GM23338 (cell line): ENCODE measurements around the gene ABHD17B. TPM values are rescaled to one million over a fixed set of nuclear protein-coding genes. Genes with fewer than 3 reads are reported as not detected.

Source experiments
- ATAC-seq: fragments of 200-7000 bp; cut with Tn5 transposase; 3 replicates; pipeline ENCODE4 v1.9.1; 2020
- DNase-seq: peaks from one replicate; pipeline ENCODE4 v3.0.0-alpha.2; 2015; ENCODE audit warnings: low spot score
- H2AFZ ChIP-seq: fragments of 200-600 bp; sonication (generic); 2 replicates; pipeline ENCODE4 v1.8.0; 2016; ENCODE audit warnings: antibody characterized with exemption, mild to moderate bottlenecking, moderate library complexity
- H3F3A ChIP-seq: fragments of 200-600 bp; sonication (generic); replicated peaks from 2 replicates; pipeline ENCODE4 v1.8.0; 2017; ENCODE audit warnings: antibody characterized with exemption, mixed run types, low read depth
- H3K27ac ChIP-seq: fragments of 200-600 bp; sonication (generic); 2 replicates; pipeline ENCODE4 v1.6.1; 2016; ENCODE audit warnings: low read depth
- H3K27me3 ChIP-seq: fragments of 200-600 bp; sonication (generic); 2 replicates; pipeline ENCODE4 v1.8.0; 2016; ENCODE audit warnings: mild to moderate bottlenecking, mixed run types, moderate library complexity; ENCODE audit not compliant: insufficient read depth
- H3K36me3 ChIP-seq: fragments of 200-600 bp; sonication (generic); 2 replicates; pipeline ENCODE4 v1.8.0; 2016; ENCODE audit warnings: mild to moderate bottlenecking; ENCODE audit not compliant: insufficient read depth
- H3K4me1 ChIP-seq: fragments of 200-600 bp; sonication (generic); 2 replicates; pipeline ENCODE4 v1.8.0; 2016; ENCODE audit warnings: mild to moderate bottlenecking, moderate library complexity; ENCODE audit not compliant: insufficient read depth
- H3K4me2 ChIP-seq: fragments of 200-600 bp; sonication (generic); 2 replicates; pipeline ENCODE4 v1.7.1; 2017; ENCODE audit warnings: mixed run types
- H3K4me3 ChIP-seq: fragments of 200-600 bp; sonication (generic); 2 replicates; pipeline ENCODE4 v1.6.1; 2016; ENCODE audit warnings: mixed run types
- H3K79me2 ChIP-seq: fragments of 200-600 bp; sonication (generic); replicated peaks from 2 replicates; pipeline ENCODE4 v1.8.0; 2017; ENCODE audit warnings: mild to moderate bottlenecking; ENCODE audit not compliant: insufficient read depth
- H3K9me2 ChIP-seq: fragments of 200-600 bp; sonication (generic); 2 replicates; pipeline ENCODE4 v1.8.0; 2017; ENCODE audit not compliant: insufficient read depth
- H4K20me1 ChIP-seq: fragments of 200-600 bp; sonication (generic); replicated peaks from 2 replicates; pipeline ENCODE4 v1.8.0; 2017; ENCODE audit warnings: mild to moderate bottlenecking; ENCODE audit not compliant: insufficient read depth
- H3K27ac Mint-ChIP-seq: 2 replicates; pipeline ENCODE4 v1.8.0; 2020; ENCODE audit warnings: inconsistent platforms, mild to moderate bottlenecking, moderate library complexity, mixed read lengths
- H3K27me3 Mint-ChIP-seq: 3 replicates; pipeline ENCODE4 v1.8.0; 2022; ENCODE audit warnings: low read depth, mild to moderate bottlenecking, moderate library complexity, mixed read lengths, inconsistent platforms; ENCODE audit not compliant: insufficient read depth, poor library complexity
- H3K36me3 Mint-ChIP-seq: 3 replicates; pipeline ENCODE4 v1.8.0; 2021; ENCODE audit warnings: low read depth, mild to moderate bottlenecking, inconsistent platforms, moderate library complexity, mixed read lengths
- H3K4me1 Mint-ChIP-seq: 3 replicates; pipeline ENCODE4 v1.8.0; 2020; ENCODE audit warnings: mild to moderate bottlenecking, inconsistent platforms, mixed read lengths
- H3K4me3 Mint-ChIP-seq: 3 replicates; pipeline ENCODE4 v1.8.0; 2021; ENCODE audit warnings: moderate library complexity, mild to moderate bottlenecking, inconsistent platforms, mixed read lengths
- H3K9me3 Mint-ChIP-seq: 3 replicates; pipeline ENCODE4 v1.8.0; 2020; ENCODE audit warnings: moderate library complexity, mild to moderate bottlenecking, inconsistent platforms, mixed read lengths
- CREB1 ChIP-seq: fragments of 250-450 bp; sonication (Bioruptor Pico); IDR thresholded peaks from 2 replicates; pipeline ENCODE4 v1.5.0; 2020; ENCODE audit warnings: low read depth, mild to moderate bottlenecking, moderate library complexity
- EZH2 ChIP-seq: fragments of 200-600 bp; sonication (generic); IDR thresholded peaks from one replicate; pipeline ENCODE4 v1.8.0; 2017; ENCODE audit warnings: antibody characterized with exemption, mild to moderate bottlenecking, low read depth; ENCODE audit not compliant: unreplicated experiment
- EZH2phosphoT487 ChIP-seq: fragments of 200-600 bp; sonication (generic); IDR thresholded peaks from one replicate; pipeline ENCODE4 v1.8.1; 2018; ENCODE audit warnings: antibody characterized with exemption; ENCODE audit not compliant: unreplicated experiment
- JUNB ChIP-seq: IDR thresholded peaks from one replicate; pipeline ENCODE4 v1.6.1; 2016; ENCODE audit warnings: antibody characterized with exemption; ENCODE audit not compliant: unreplicated experiment
- POLR2AphosphoS5 ChIP-seq: IDR thresholded peaks from 2 replicates; pipeline ENCODE4 v1.6.1; 2016; ENCODE audit warnings: antibody characterized with exemption, low read depth
- STAT1 ChIP-seq: IDR thresholded peaks from one replicate; pipeline ENCODE4 v1.6.1; 2016; ENCODE audit warnings: antibody characterized with exemption; ENCODE audit not compliant: unreplicated experiment
- ZNF114 ChIP-seq: fragments of 250-450 bp; sonication (Bioruptor Pico); IDR thresholded peaks from 2 replicates; pipeline ENCODE4 v1.5.0; 2020; ENCODE audit warnings: mild to moderate bottlenecking, moderate library complexity
- ZNF331 ChIP-seq: fragments of 250-450 bp; sonication (Bioruptor Pico); IDR thresholded peaks from 2 replicates; pipeline ENCODE4 v1.5.0; 2020; ENCODE audit warnings: low read depth, mild to moderate bottlenecking, moderate library complexity
- polyA plus RNA-seq: library from polyadenylated mRNA; unstranded; fragments of >200 nt; fragmentation: Nextera tagmentation; extraction: Ambion mirVana; gene quantifications from 2 replicates; pipeline ENCODE4 v1.2.1, GENCODE V29; 2016
- total RNA-seq: library from RNA; depleted of rRNA; stranded (reverse); fragments of >200 nt; shearing (Covaris generic); gene quantifications from 2 replicates; pipeline ENCODE4 v1.2.3, GENCODE V29; 2014
- TF ChIP-seq, protein P1 (sequence below): IDR thresholded peaks from 2 replicates; pipeline ENCODE4 v1.6.1; 2016; ENCODE audit warnings: antibody characterized with exemption
- TF ChIP-seq, protein P2 (sequence below), 2 experiments: fragments of 200-600 bp in 1 of 2; sonication (generic) in 1 of 2; conservative IDR thresholded peaks; 2 replicates each; pipeline versions ENCODE4 v1.5.1 to v1.6.1; 2016 to 2017; ENCODE audit warnings: antibody characterized with exemption in 2 of 2, low read depth in 2 of 2, mild to moderate bottlenecking in 2 of 2, moderate library complexity in 1 of 2
- TF ChIP-seq, protein P3 (sequence below): IDR thresholded peaks from one replicate; pipeline ENCODE4 v1.6.1; 2018; ENCODE audit warnings: antibody characterized with exemption; ENCODE audit not compliant: unreplicated experiment
- TF ChIP-seq, protein P4 (sequence below): fragments of 250-450 bp; sonication (Bioruptor Pico); IDR thresholded peaks from 2 replicates; pipeline ENCODE4 v1.5.0; 2020; ENCODE audit warnings: mild to moderate bottlenecking, moderate library complexity

ABHD17B gene
- total and polyA plus RNA-seq, 2 experiments from 2014 or later, result 32.2 to 112 TPM

DNA sequence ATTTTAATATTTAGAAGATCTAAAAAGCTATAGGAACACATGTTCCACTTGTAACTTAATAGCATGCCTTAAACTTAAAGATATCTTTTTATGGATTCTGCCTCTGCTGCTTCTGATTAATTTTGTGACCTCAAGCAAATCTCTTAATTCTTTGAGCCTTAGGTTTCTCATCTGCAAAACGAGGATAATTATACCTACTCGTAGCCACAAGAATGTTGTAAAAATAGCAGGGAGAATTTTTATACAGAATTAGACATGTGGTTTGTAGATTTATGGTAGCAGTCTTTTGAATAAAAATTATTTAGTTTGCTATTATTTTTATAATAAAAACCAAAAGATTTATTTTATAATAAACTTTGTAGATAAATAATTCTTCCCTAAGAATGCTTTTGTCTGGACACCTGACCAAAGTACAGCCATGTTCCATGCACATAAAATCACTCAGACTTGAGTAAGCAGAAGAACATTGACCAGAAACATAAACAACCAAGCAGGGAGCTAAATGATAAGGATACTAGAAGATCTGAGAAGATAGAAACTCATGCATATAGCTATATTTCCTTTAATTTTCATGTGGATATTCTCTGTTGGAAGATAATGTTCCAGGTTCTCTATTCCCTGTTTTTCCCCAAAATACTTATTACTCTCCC is 18.9 kb upstream of the ABHD17B start (continued):
- TF ChIP-seq, protein P1, sequence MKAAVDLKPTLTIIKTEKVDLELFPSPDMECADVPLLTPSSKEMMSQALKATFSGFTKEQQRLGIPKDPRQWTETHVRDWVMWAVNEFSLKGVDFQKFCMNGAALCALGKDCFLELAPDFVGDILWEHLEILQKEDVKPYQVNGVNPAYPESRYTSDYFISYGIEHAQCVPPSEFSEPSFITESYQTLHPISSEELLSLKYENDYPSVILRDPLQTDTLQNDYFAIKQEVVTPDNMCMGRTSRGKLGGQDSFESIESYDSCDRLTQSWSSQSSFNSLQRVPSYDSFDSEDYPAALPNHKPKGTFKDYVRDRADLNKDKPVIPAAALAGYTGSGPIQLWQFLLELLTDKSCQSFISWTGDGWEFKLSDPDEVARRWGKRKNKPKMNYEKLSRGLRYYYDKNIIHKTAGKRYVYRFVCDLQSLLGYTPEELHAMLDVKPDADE, result no peak
- TF ChIP-seq ZNF114 (CRISPR knock-in tag) (no peak), STAT1 (no peak), ZNF331 (CRISPR knock-in tag) (no peak), CREB1 (no peak), EZH2phosphoT487 (no peak), EZH2 (no peak), POLR2AphosphoS5 (no peak)
- TF ChIP-seq, protein P2, sequence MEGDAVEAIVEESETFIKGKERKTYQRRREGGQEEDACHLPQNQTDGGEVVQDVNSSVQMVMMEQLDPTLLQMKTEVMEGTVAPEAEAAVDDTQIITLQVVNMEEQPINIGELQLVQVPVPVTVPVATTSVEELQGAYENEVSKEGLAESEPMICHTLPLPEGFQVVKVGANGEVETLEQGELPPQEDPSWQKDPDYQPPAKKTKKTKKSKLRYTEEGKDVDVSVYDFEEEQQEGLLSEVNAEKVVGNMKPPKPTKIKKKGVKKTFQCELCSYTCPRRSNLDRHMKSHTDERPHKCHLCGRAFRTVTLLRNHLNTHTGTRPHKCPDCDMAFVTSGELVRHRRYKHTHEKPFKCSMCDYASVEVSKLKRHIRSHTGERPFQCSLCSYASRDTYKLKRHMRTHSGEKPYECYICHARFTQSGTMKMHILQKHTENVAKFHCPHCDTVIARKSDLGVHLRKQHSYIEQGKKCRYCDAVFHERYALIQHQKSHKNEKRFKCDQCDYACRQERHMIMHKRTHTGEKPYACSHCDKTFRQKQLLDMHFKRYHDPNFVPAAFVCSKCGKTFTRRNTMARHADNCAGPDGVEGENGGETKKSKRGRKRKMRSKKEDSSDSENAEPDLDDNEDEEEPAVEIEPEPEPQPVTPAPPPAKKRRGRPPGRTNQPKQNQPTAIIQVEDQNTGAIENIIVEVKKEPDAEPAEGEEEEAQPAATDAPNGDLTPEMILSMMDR (conservative IDR thresholded peaks at IDR 0.05; ENCODE audit: low read depth in 2 of 2), result no peak
- TF ChIP-seq, protein P3, sequence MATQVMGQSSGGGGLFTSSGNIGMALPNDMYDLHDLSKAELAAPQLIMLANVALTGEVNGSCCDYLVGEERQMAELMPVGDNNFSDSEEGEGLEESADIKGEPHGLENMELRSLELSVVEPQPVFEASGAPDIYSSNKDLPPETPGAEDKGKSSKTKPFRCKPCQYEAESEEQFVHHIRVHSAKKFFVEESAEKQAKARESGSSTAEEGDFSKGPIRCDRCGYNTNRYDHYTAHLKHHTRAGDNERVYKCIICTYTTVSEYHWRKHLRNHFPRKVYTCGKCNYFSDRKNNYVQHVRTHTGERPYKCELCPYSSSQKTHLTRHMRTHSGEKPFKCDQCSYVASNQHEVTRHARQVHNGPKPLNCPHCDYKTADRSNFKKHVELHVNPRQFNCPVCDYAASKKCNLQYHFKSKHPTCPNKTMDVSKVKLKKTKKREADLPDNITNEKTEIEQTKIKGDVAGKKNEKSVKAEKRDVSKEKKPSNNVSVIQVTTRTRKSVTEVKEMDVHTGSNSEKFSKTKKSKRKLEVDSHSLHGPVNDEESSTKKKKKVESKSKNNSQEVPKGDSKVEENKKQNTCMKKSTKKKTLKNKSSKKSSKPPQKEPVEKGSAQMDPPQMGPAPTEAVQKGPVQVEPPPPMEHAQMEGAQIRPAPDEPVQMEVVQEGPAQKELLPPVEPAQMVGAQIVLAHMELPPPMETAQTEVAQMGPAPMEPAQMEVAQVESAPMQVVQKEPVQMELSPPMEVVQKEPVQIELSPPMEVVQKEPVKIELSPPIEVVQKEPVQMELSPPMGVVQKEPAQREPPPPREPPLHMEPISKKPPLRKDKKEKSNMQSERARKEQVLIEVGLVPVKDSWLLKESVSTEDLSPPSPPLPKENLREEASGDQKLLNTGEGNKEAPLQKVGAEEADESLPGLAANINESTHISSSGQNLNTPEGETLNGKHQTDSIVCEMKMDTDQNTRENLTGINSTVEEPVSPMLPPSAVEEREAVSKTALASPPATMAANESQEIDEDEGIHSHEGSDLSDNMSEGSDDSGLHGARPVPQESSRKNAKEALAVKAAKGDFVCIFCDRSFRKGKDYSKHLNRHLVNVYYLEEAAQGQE, result no peak

DNA sequence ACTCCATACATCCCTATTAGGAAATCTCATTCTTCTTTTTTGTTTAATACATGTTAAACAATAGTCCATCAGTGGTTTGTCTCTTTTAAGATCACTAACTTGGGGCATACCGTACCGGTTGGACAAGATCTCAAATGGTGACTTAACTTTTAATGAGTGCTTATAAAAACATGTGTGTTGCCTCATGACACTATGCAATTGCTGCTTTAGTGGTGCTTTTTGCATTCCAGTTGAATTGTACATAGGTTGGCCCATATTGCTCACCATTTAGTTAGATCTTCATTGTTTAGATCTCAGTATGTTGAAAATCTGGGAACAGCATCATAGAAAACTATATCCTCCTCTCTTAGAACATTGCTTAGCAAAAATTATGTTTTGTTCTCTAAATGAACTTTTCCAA is 18.2 kb upstream of the ABHD17B start:
- TF ChIP-seq EZH2 (no peak), EZH2phosphoT487 (no peak), STAT1 (no peak), JUNB (no peak), ZNF114 (CRISPR knock-in tag) (no peak)
- TF ChIP-seq, protein P4, sequence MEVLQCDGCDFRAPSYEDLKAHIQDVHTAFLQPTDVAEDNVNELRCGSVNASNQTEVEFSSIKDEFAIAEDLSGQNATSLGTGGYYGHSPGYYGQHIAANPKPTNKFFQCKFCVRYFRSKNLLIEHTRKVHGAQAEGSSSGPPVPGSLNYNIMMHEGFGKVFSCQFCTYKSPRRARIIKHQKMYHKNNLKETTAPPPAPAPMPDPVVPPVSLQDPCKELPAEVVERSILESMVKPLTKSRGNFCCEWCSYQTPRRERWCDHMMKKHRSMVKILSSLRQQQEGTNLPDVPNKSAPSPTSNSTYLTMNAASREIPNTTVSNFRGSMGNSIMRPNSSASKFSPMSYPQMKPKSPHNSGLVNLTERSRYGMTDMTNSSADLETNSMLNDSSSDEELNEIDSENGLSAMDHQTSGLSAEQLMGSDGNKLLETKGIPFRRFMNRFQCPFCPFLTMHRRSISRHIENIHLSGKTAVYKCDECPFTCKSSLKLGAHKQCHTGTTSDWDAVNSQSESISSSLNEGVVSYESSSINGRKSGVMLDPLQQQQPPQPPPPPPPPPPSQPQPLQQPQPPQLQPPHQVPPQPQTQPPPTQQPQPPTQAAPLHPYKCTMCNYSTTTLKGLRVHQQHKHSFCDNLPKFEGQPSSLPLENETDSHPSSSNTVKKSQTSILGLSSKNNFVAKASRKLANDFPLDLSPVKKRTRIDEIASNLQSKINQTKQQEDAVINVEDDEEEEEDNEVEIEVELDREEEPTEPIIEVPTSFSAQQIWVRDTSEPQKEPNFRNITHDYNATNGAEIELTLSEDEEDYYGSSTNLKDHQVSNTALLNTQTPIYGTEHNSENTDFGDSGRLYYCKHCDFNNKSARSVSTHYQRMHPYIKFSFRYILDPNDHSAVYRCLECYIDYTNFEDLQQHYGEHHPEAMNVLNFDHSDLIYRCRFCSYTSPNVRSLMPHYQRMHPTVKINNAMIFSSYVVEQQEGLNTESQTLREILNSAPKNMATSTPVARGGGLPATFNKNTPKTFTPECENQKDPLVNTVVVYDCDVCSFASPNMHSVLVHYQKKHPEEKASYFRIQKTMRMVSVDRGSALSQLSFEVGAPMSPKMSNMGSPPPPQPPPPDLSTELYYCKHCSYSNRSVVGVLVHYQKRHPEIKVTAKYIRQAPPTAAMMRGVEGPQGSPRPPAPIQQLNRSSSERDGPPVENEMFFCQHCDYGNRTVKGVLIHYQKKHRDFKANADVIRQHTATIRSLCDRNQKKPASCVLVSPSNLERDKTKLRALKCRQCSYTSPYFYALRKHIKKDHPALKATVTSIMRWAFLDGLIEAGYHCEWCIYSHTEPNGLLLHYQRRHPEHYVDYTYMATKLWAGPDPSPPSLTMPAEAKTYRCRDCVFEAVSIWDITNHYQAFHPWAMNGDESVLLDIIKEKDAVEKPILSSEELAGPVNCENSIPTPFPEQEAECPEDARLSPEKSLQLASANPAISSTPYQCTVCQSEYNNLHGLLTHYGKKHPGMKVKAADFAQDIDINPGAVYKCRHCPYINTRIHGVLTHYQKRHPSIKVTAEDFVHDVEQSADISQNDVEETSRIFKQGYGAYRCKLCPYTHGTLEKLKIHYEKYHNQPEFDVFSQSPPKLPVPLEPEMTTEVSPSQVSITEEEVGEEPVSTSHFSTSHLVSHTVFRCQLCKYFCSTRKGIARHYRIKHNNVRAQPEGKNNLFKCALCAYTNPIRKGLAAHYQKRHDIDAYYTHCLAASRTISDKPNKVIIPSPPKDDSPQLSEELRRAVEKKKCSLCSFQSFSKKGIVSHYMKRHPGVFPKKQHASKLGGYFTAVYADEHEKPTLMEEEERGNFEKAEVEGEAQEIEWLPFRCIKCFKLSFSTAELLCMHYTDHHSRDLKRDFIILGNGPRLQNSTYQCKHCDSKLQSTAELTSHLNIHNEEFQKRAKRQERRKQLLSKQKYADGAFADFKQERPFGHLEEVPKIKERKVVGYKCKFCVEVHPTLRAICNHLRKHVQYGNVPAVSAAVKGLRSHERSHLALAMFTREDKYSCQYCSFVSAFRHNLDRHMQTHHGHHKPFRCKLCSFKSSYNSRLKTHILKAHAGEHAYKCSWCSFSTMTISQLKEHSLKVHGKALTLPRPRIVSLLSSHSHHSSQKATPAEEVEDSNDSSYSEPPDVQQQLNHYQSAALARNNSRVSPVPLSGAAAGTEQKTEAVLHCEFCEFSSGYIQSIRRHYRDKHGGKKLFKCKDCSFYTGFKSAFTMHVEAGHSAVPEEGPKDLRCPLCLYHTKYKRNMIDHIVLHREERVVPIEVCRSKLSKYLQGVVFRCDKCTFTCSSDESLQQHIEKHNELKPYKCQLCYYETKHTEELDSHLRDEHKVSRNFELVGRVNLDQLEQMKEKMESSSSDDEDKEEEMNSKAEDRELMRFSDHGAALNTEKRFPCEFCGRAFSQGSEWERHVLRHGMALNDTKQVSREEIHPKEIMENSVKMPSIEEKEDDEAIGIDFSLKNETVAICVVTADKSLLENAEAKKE, result no peak
- peaks cover 28% of the 10 kb centered on the region for H3K4me1 Mint-ChIP-seq
- no peaks in the 10 kb centered on the region for H3K27me3 Mint-ChIP-seq
- no peak for ATAC-seq
- Histone ChIP-seq H3K79me2 (peaks cover 94% of the 10 kb centered on the region), H3K36me3 (no peaks in the 10 kb centered on the region), H3K4me3 (no peak overlapping the region), H3K27me3 (no peaks in the 10 kb centered on the region), H4K20me1 (no peaks in the 10 kb centered on the region), H3F3A (no peaks in the 10 kb centered on the region), H3K4me2 (no peak overlapping the region), H2AFZ (no peak overlapping the region), H3K4me1 (peaks cover 29% of the 10 kb centered on the region), H3K9me2 (no peaks in the 10 kb centered on the region), H3K27ac (no peak overlapping the region)
- H3K36me3 Mint-ChIP-seq, result peaks cover 3% of the 10 kb centered on the region; the same call in 1 of the 3 replicates
- no peak overlapping the region for H3K4me3 Mint-ChIP-seq
- H3K27ac Mint-ChIP-seq, result no peak overlapping the region
- no peaks in the 10 kb centered on the region for H3K9me3 Mint-ChIP-seq
- no peak for DNase-seq
